IPS DF 4.7 (cell line): ENCODE results near the gene MRAP2.
"Not testable (repeated sequence)": the region's sequence is repeated elsewhere in the genome, so short reads cannot be mapped to it uniquely, and the experiment has no call there.

Experiments used
- DNase-seq: peaks from one replicate; pipeline ENCODE4 v3.0.0-alpha.2; 2013; ENCODE audit warnings: low spot score; ENCODE audit errors: extremely low read depth

Gene MRAP2

GRCh38 chr6:84074988-84075781, 41.6 kb downstream of the MRAP2 start:
- DNase-seq: no peak

- no peak for DNase-seq
Measured at GRCh38 chr6:84077645-84078044, 44.1 kb downstream of the MRAP2 start.

- no peak for DNase-seq
Measured at GRCh38 chr6:84078335-84078734, 44.8 kb downstream of the MRAP2 start.

- no peak for DNase-seq
Measured at GRCh38 chr6:84081222-84081621, 47.6 kb downstream of the MRAP2 start.

- no peak for DNase-seq
Measured at GRCh38 chr6:84082689-84083265, 49.2 kb downstream of the MRAP2 start.

- DNase-seq: not testable (repeated sequence)
Measured at GRCh38 chr6:84084705-84085104, 51.1 kb downstream of the MRAP2 start.

- no peak for DNase-seq
Measured at GRCh38 chr6:84086056-84086455, 52.5 kb downstream of the MRAP2 start.

GRCh38 chr6:84086545-84087429, 53.2 kb downstream of the MRAP2 start:
- no peak for DNase-seq

- no peak for DNase-seq
Measured at GRCh38 chr6:84089081-84089480, 55.5 kb downstream of the MRAP2 start.

- no peak for DNase-seq
Measured at GRCh38 chr6:84089552-84089951, 56.0 kb downstream of the MRAP2 start.

GRCh38 chr6:84093441-84094435, 60.2 kb downstream of the MRAP2 start:
- DNase-seq: no peak

GRCh38 chr6:84095156-84095555, 61.6 kb downstream of the MRAP2 start:
- no peak for DNase-seq

- no peak for DNase-seq
Measured at GRCh38 chr6:84103029-84103428, 69.5 kb downstream of the MRAP2 start.

GRCh38 chr6:84105215-84105924, 71.8 kb downstream of the MRAP2 start:
- not testable (repeated sequence) for DNase-seq

GRCh38 chr6:84107495-84107894, 73.9 kb downstream of the MRAP2 start:
- DNase-seq: no peak

GRCh38 chr6:84111351-84111750, 77.8 kb downstream of the MRAP2 start:
- DNase-seq: not testable (repeated sequence)

- DNase-seq: not testable (repeated sequence)
Measured at GRCh38 chr6:84114933-84115594, 81.5 kb downstream of the MRAP2 start.

- DNase-seq: no peak
Measured at GRCh38 chr6:84118191-84118590, 84.6 kb downstream of the MRAP2 start.

GRCh38 chr6:84119277-84119676, 85.7 kb downstream of the MRAP2 start:
- DNase-seq: no peak

- no peak for DNase-seq
Measured at GRCh38 chr6:84123186-84123585, 89.6 kb downstream of the MRAP2 start.
